ENCODE data around the gene PHLDA3.

PHLDA3 gene

DNA sequence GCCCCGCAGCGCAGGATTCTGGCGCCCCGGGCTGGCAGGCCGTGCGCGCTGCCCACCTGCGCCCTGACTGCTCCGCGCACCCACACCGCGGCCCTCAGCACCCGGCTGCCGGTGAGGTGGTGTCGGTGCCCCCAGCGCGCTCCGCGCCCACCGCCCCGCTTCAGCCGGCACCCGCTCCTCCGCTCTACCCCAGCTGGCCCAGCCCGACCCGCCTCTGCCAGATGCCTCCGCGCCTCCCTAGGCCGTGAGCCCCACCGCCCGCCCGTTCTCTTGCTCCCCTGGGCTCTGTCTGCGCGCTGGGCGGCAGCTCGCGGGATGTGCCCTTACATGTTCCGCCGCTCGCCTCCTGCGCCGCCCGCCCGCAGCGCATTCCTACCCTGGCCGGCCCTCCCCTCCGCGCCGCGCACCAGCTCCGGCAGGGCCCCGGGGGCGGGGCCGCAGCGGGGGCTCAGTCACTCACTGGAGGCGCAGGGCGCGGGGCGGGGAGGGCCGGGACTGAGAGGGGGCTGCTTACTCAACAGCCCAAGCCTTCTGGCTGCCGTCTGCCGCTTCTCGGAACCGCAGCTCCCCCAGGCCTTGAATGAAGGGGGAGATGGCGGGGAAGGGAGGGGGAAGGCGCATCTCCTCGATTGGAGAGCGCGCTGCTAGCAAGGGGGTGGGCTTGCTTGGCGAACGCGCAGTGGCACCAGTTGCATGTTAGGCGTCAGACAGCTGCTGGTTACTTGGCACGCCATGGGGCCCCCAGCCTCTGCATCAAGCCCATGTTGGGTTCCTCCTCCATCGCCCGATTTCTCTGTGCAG, at the start of gene PHLDA3:
PHLDA3 (minus strand) TSS at position 345 of the 801 bp plus-strand sequence. CDS start 402 bp downstream, outside the sequence.
- no peak for DNase-seq (ENCODE audit: low read depth, low spot score)

DNA sequence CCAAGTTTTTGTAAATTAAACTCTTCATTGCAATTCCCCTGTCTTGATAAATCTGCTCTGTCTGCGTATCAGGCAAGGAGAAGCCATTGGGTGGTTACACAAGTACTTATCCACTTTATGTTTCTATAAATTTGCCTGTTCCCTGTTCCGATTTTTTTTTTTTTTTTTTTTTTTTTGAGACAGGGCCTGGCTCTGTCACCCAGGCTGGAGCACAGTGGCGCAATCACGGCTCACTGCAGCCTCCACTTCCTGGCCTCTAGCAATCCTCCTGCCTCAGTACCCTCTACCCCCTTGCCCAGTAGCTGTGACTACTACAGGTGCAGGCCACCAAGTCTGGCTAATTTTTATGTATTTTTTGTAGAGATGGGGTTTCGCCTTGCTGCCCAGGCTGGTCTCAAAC, 49.1 kb upstream of the PHLDA3 start:
- DNase-seq (ENCODE audit: low read depth, low spot score): no peak

DNA sequence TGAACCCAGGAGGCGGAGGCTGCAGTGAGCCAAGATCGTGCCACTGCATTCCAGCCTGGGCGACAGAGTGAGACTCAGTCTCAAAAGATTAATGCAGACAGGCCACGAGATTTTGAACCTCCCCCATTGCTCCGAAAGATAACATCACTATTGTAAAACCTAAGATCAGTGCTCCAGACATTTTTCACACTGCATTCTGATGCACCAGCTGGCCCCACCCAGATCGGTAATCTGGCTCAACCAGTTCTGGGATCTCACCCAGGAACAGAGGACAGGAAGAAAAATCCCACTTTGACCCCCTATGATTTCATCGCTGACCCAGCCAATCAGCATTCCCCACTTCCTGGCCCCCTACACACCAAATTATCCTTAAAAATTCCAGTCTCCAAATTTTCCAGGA, 48.6 kb upstream of the PHLDA3 start:
- no peak for DNase-seq (ENCODE audit: low read depth, low spot score)

DNA sequence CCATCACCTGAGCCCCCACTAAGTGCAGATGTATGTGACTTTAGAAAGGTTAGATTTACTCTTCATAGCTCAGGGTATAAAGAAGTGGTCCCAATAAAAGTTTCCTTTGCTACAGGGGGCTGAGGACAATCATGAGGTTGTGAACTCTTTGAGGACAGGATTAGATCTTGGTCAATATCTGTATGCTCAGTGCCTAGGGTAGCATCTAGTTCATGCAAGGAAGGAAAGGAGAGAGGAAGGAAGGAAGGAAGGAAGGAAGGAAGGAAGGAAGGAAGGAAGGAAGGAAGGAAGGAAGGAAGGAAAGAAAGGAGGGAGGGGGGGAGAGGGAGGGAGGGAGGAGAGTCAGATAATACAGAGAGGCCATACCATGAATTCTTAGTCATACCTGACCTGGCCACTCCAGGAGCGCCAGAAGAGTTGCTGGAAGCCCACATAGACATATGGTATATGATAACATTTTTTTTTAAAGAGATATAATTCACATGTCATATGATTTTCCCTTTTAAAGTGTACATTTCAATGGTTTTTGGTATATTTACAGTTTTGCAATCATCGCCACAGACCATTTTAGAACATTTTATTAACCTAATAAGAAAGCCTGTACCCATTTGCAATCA, 47.6 kb upstream of the PHLDA3 start:
- no peak for DNase-seq (ENCODE audit: low read depth, low spot score)

DNA sequence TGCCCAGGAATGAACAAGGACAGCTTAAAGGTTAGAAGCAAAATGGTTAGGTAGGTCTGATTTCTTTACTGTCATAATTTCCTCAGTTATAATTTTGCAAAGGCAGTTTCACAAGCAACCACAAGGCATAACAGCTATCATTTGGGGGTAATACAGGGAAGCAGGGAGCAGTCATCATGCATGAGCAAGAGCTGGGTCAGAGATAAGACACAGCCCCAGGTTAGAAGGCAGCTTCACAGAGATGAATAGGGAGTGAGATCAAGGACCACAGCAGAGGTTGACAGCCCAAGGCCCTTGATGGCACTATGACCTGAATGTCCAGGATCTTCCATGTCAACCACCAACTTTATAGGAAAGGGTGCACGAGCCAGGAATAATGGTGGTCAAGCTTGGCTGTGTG, 46.9 kb upstream of the PHLDA3 start:
- DNase-seq (ENCODE audit: low read depth, low spot score): no peak

DNA sequence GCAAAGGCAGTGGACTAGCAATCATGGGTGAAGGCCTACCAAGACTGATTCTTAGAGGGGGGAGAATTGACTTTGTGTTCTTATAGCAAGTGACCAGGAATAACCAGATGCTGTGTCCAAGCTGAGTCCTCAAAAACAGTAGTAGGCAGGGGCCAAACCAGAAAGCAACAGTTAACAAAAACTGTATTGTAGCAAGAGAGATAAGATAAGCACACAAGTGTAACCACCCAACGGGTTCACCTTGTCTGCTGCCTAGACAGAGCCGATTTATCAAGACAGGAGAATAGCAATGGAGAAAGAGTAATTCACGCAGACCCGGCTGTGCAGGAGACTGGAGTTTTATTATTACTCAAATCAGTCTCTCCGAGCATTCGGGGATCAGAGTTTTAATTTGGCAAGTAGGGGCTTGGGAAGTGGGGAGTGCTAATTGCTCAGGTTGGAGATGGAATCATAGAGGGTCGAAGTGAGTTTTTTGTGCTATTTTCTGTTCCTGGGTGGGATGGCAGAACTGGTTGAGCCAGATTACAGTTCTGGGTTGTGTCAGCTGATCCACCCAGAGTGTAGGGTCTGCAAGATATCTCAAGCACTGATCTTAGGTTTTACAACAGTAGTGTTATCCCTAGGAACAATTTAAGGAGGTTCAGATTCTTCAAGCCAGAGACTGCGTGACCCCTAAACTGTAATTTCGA, 46.2 kb upstream of the PHLDA3 start:
- no peak for DNase-seq (ENCODE audit: low read depth, low spot score)

DNA sequence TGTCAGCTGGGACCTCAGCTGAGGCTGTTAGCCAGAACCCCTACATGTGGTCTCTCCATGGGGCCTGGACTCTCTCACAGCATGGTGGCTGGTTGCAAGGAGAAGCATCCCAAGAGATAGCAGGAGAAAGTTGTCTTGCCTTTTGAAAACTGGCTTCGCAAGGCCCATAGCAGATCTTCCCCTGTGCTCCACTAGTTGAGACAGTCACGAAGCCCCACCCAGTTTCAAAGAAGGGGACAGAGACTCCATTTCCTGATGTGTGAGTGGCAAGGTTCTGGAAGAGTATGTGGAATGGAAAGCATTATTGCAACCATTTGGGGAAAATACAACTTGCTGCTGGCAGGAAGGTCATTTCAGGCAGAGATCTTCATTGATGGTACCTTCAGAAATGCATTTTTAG, 45.5 kb upstream of the PHLDA3 start:
- no peak for DNase-seq (ENCODE audit: low read depth, low spot score)

DNA sequence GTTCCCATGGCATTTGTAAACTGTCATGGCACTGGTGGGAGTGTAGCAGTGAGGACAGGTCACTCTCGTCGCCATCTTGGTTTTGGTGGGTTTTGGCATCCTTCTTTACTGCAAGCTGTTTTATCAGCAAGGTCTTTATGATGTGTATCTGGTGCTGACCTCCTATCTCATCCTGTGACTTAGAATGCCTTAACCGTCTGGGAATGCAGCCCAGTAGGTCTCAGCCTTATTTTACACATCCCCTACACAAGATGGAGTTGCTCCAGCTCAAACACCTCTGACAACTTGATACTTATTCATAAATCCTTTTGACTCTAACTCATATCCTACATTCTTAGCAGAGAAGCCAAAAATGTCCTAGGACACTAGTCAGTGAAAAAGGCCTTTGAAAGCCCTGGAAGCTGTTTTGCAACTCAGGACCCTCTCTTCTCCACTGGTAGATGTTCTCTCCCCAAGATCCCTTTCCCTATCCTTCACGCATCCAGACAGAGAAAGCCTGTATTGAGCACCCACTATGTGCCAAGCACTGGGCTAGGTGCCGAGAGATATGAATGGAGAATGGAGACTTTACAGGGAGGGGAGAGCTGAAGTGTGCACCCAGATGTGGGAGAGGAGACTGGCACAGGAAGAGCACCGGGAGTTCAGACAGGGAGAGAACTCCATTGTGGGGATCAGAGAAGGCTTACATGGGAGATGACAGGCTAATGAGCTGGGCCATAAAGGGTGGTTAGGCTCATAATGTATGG, 44.7 kb upstream of the PHLDA3 start:
- no peak for DNase-seq (ENCODE audit: low read depth, low spot score)

DNA sequence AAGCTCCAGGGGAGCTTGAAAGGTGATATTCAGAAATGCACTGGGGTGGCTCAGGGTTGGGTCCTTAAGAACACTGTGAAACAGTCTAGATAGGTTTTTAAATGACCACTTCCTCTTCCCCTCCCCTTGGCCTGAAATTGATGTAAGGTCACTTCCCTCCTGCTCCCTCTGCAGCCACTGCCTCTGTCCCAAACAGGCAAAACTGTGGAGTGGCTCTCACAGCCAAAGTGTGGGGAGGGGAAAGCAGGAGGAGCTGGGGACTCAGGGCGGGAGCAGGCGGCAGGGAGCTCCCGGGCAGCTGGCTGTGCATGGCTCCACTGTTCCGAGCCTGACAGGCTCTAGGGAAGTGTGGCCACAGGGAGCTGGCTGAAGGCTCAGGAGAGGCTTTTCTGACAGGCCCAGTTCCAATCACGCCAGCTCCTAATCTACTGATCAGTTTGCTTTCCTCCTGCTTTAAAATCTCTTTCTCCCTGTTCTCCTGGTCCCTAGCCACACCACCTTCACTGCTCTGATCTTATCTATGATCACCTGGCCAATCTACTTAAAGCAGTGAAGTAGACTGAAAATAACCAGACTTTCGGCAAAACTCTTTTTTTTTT, 43.1 kb upstream of the PHLDA3 start:
- DNase-seq (ENCODE audit: low read depth, low spot score): no peak

DNA sequence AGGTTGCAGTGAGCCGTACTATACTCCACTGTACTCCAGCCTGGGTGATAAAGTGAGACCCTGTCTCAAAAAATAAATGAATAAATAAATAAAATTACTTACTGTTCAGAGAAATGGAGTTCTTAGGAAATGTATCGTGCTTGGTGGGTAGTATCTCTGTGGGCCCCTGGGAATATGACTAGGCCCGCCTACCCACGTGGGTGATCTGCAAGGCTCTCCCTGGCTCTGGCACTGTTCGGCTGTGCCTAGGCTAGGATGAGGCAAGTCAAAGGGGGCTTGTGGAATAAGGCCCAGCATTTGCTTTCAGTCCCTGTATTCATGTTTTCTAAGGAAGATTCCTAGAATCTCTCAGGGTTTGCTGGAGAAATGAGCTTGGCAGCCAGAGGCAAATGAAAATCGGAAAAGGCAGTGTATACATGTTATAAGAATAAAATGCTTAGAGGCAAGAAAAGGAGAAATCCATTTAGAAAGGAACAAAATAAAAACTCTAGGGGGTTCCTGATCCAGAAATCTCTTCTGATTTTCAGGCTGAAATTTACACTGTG, 42.5 kb upstream of the PHLDA3 start:
- DNase-seq (ENCODE audit: low read depth, low spot score): no peak

DNA sequence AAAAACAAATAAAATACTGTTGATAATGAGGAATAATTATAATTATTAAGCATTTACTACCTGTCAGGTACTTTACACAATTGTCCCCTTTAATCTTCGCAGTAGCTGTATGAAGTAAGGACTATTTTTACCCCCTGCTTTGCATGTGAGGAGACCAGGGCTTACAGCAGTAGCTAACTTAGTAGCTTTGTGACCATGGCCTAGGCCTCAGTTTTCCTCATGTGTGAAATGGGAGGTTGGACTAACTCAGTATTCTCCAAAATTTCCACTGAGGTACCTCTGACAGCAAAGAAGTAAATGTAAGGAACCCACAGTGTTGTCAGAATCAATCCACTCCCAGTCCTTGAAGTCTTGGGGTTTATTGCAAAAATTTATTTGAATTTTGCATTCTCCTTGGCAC, 41.7 kb upstream of the PHLDA3 start:
- no peak for DNase-seq (ENCODE audit: low read depth, low spot score)

DNA sequence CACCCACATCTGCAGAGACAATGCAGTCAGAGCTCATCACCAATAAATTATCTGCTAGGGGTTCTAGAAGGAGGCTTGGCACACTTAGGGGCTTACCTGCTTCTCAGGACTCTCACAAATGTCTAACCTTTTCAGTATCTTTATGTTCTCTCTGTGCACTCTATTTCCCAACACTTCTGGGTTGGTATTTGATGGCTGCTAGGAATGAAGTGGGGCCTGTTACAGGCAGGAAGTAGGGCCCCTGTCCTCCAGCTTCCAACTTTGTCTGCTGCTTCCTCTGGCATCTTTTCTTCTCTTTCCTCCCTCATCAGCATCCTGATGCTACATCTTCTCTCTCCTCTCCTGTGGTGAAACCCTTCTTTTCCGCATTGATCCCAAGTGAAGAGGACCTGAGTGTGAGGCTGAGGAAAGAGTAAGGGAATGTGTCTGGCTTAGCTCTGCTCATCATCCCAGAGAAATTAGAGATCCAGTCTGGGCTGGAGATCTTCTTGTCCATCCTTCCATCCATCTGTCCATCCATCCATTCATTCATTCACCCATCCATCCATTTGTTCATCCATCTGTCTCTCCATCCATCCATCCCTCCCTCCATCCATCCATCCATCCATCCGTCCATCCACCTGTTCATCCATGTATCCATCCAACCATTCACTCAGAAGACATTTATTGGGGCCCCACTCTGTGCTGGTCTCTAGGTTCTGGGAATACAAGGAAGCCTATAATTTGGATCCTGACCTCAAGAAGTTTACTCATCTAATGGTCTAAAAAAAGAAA, 40.8 kb upstream of the PHLDA3 start:
- DNase-seq (ENCODE audit: low read depth, low spot score): no peak

DNA sequence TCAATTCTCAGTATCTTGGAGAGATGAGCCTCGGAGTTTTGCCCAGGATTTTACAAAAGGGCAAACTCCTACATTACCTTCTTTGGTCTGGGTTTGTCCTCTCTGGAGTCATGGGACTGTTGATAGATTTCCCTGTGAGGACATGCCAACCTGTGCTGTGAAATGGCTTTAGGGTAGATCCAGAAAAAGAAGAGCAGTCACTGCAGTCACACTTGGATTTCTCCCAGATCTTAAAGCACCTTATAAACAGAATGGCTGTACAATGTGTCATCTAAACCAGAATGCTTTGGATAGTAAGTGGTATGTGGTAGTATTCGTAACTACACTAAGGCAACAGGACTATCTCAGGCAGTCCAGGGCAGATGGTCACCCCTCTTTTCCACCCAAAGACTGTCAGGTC, 39.8 kb upstream of the PHLDA3 start:
- DNase-seq (ENCODE audit: low read depth, low spot score): no peak

DNA sequence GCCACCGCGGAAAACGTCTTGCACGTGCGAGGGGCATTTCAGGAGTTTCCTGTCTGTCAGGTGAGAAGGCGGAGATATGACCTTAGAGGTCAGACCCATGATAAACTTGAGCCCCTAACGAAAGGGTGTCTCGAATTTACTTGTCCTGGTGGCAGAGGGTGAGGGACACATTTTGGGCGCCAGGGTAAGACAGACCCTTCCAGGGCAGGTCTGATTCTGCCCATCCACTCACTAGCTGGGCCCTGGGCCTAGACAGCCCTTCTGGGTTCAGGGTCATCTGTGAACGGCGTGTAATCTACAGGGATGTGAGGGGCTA, 38.3 kb upstream of the PHLDA3 start:
- no peak for DNase-seq (ENCODE audit: low read depth, low spot score)

DNA sequence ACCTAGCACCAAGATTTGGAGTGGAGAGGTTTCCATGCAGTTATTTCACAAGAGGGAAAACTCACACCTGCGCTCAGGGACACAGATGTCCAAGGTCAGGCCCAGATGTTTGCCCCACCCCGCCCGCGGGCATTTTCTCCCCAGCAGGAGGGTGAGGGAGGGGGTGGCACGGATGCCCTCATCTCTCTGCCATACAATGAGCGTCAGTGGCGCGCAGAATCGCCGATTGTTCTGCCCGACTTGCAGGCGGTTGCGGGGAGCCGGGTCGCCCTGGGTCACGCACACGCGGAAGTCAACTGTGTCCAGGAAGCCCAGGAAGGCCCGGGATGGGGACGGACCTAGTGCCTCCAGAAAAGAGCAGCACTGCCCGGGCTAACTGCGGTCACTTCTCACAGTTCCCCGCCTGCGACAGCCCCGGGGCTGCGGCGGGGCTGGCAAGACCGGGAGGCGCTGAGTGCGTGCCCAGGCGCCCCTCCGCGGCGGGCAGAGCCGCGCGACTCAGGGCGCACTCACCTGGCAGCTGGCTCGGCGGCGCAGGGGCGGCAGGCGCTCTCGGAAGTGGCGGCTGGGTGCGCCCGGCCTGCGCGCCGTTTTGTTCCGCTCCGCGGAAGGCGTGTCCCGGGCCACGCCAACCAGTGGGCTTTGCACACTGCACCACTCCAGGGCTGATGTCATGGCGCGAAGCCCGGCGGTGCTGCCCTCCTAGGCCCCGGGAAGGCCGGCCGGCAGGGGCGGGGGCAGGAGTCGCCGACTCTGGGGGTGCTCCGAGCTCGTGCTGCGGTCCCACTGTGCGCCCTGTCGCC, 37.8 kb upstream of the PHLDA3 start, which contains the start of gene CSRP1:
CSRP1 (minus strand) TSS at position 567 of the 803 bp plus-strand sequence. CDS start 10,820 bp downstream, outside the sequence.
- DNase-seq (ENCODE audit: low read depth, low spot score): no peak

DNA sequence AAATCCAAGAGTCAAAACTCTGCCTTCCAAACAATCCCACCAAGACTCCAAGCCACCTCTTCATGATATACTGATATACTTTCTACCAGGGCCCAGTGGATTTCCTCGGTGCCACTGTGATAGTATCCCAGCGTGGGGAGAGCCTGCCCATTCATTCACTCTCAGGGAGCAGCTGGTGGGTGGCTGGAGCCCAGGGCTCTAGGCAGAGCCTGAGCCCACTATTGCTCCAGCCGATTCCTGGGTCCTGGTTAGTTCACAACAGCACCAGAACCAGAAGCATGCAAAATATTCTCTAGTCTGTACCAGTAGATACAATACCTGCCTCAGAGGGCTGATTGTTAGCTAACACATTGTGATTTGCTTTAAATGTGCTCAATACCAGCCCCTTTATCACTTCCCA, 37.1 kb upstream of the PHLDA3 start:
- no peak for DNase-seq (ENCODE audit: low read depth, low spot score)

DNA sequence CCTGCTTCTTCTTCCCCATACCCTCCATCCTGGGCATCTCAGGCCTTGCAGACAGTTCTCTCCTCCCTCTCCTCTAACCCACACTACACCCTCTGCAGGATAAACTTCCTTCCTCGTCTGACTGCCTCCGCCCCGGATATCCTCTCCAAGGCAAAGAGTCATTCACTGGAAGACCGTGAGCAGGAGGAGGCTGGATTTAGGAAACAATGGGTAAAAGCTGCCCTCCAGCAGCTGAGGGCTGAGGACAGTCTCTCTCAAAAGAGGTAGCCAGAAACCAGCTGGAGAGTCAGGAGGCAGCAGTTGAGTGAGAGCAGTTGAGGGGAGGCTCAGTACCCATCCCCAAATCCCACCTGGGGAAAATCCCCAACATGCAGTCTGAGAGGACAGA, 36.5 kb upstream of the PHLDA3 start:
- no peak for DNase-seq (ENCODE audit: low read depth, low spot score)

DNA sequence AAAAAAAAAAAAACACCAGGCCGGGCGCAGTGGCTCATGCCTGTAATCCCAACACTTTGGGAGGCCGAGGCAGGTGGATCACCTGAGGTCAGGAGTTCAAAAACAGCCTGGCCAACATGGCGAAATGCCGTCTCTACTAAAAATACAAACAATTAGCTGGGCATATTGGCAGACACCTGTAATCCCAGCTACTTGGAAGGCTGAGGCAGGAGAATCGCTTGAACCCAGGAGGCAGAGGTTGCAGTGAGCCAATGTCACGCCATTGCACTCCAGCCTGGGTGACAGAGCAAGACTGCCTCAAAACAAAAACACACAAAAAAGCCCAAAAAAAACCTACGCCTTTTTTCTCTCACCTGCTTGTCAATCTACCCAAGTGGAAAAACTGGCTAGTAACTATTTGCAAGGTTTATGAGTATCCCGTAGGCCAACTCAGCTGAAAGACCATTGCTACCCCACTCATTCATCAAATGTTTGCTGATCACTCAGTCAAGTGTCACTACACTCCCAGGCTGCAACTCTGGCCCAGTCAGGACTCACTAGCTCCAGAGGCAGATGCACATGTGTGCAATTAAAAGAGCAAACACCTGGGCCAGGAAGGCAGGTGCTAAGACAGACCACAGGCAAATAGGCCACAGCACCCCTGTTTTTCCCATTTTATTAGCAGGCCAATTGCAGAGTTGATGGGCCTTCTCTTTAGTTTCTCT, 36.0 kb upstream of the PHLDA3 start:
- no peak for DNase-seq (ENCODE audit: low read depth, low spot score)

DNA sequence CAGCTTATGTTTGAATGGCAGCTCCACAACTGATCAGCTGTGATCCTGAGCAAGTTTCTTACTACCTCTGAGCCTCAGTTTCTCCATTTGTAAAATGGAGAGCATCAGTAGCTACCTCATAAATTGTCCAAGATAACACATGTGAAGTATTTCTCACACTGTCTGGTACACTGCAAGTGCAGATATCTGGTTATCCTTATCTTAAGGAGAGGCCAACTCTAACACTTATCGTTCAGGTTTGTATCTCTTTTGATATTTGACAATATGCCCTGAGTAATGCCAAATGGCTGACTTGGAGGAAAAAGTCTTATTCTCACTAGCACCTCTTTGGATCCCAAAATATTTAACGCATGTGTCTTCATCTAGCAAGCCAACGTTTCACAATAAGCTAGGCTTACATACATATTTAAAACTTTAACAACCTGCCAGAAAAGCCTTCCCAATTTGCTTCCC, 35.2 kb upstream of the PHLDA3 start:
- DNase-seq (ENCODE audit: low read depth, low spot score): no peak

Measured in smooth muscle cell of the brain vasculature (primary cell).